Adrenal gland (tissue), 12 donors: ENCODE results near the gene MAP4K3. TPM values are rescaled to one million over a fixed set of nuclear protein-coding genes. Genes with fewer than 3 reads are reported as not detected.

Source experiments
- DNase-seq, 7 donors: peaks; one replicate each; pipeline ENCODE4 v3.0.0-alpha.2; 2019 to 2020
- H3K27ac ChIP-seq, 5 donors: fragments of 200-600 bp; sonication (generic) in 4 of 5; 1 replicate in 3 of 5; 2 replicates in 2 of 5; pipeline versions ENCODE4 v1.5.1 to v1.8.0; 2016 to 2020; ENCODE audit warnings: mild to moderate bottlenecking in 1 of 5
- H3K27me3 ChIP-seq: fragments of 200-600 bp; 2 replicates; pipeline ENCODE4 v1.8.0; 2021
- H3K36me3 ChIP-seq, 2 donors: fragments of 200-600 bp; replicated peaks in 1 of 2; 1 replicate in 1 of 2; 2 replicates in 1 of 2; pipeline versions ENCODE4 v1.5.1 to v1.8.0; 2018 to 2022
- H3K4me1 ChIP-seq, 2 donors: fragments of 200-600 bp; replicated peaks in 1 of 2; 1 replicate in 1 of 2; 2 replicates in 1 of 2; pipeline versions ENCODE4 v1.5.1 to v1.8.0; 2018 to 2021
- H3K4me3 ChIP-seq, 4 donors: fragments of 200-600 bp; sonication (generic) in 3 of 4; one replicate each; pipeline ENCODE4 v1.5.1; 2016 to 2018
- H3K9me3 ChIP-seq, 3 donors: fragments of 200-600 bp; sonication (generic) in 1 of 3; replicated peaks in 1 of 3; 1 replicate in 2 of 3; 2 replicates in 1 of 3; pipeline versions ENCODE4 v1.5.1 to v1.8.0; 2016 to 2021
- POLR2A ChIP-seq, 2 donors: fragments of 450-650 bp; IDR thresholded peaks; one replicate each; pipeline ENCODE4 v1.6.1; 2017; ENCODE audit warnings: antibody characterized with exemption in 2 of 2, mild to moderate bottlenecking in 2 of 2, moderate library complexity in 1 of 2
- WGBS, 4 donors: extraction: QIAGEN DNeasy Blood & Tissue Kit in 2 of 4; methylation state at CpG; one replicate each; pipeline versions ENCODE4 v1.1.5 to v1.1.7; 2013 to 2017; 5-methylcytosine and 5-hydroxymethylcytosine counted together
- intact Hi-C, 2 donors: fragments of 100-400 bp; cut with DNase I; formaldehyde crosslinking; loops; one replicate each; pipeline versions ENCODE4 v1.14.1 to v1.15.0; 2022 to 2023
- polyA plus RNA-seq, 3 donors: library from polyadenylated mRNA; stranded (reverse); fragments of 200-250 nt in 2 of 3; fragments of 350-450 nt in 1 of 3; fragmentation: Illumina TruSeq in 1 of 3; extraction: RNeasy Lipid Tissue Mini Kit (QIAGEN cat#74804) in 1 of 3; gene quantifications; one replicate each; pipeline ENCODE4 v1.2.3, GENCODE V29; 2013 to 2014
- total RNA-seq, 9 donors: library from RNA; depleted of rRNA in 4 of 9; stranded (reverse); fragments of >200 nt in 4 of 9; fragments of 120-200 nt in 1 of 9; fragmentation: NEBNext Ultra II Directional in 1 of 9; extraction: Animal tissue kit (Norgen Biotek cat#: 25700) in 1 of 9; gene quantifications; one replicate each; pipeline versions ENCODE4 v1.1.0 to v1.2.4, GENCODE V29; 2013 to 2023
- TF ChIP-seq, protein P1 (sequence below), 6 experiments: fragments of 450-650 bp in 4 of 6; fragments of 200-600 bp in 2 of 6; sonication (generic) in 1 of 6; IDR thresholded peaks; 1 replicate in 5 of 6; 2 replicates in 1 of 6; pipeline versions ENCODE4 v1.5.1 to v1.8.0; 2016 to 2021; ENCODE audit warnings: antibody characterized with exemption in 6 of 6, mild to moderate bottlenecking in 2 of 6, moderate library complexity in 1 of 6
- donor health status: healthy with polysubstance abuse.
- donor health status: Bipolar disorder and iron deficiency.
- donor health status: DM: yes; HTN: yes; CAD: no.
- donor health status: DM: no; HTN: no; CAD: no.
- donor health status: DM: no; HTN: no; CAD: no.
- donor health status: DM: yes; HTN: yes; CAD: no.

MAP4K3 gene
- total and polyA plus RNA-seq, 12 donors: 15.4 to 79.7 (median 38.8) TPM

DNA sequence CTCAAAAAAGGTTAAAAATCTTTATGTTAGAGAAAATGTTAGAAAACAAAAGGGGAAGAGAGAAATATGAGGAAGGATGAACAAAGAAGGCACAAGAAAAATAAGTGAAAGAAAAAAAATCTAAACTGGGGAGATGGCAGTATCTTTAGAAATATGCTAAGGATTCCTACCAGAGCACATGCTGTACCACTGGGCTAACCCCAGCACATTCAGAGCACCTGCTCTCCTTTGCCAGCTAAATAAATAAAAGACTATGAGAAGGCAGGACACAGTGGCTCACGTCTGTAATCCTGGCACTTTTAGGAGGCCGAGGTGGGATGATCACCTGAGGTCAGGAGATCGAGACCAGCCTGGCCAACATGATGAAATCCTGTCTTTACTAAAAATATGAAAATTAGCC, 101.2 kb downstream of the MAP4K3 start:
- no peaks in the 10 kb centered on the region for H3K4me1 ChIP-seq
- no peak for DNase-seq
- H3K4me3 ChIP-seq: no peak overlapping the region
- intact Hi-C loops: no loop called here
- H3K9me3 ChIP-seq: no peaks in the 10 kb centered on the region
- H3K27me3 ChIP-seq: no peaks in the 10 kb centered on the region
- TF ChIP-seq POLR2A (IDR thresholded peaks at IDR 0.05): no peak
- TF ChIP-seq, protein P1, sequence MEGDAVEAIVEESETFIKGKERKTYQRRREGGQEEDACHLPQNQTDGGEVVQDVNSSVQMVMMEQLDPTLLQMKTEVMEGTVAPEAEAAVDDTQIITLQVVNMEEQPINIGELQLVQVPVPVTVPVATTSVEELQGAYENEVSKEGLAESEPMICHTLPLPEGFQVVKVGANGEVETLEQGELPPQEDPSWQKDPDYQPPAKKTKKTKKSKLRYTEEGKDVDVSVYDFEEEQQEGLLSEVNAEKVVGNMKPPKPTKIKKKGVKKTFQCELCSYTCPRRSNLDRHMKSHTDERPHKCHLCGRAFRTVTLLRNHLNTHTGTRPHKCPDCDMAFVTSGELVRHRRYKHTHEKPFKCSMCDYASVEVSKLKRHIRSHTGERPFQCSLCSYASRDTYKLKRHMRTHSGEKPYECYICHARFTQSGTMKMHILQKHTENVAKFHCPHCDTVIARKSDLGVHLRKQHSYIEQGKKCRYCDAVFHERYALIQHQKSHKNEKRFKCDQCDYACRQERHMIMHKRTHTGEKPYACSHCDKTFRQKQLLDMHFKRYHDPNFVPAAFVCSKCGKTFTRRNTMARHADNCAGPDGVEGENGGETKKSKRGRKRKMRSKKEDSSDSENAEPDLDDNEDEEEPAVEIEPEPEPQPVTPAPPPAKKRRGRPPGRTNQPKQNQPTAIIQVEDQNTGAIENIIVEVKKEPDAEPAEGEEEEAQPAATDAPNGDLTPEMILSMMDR (IDR thresholded peaks at IDR 0.05): no peak
- no peak overlapping the region for H3K27ac ChIP-seq
- WGBS, 4 donors: 95 to 100% (median 97%) methylated on average over 3 of the region's 3 CpGs
- no peaks in the 10 kb centered on the region for H3K36me3 ChIP-seq

DNA sequence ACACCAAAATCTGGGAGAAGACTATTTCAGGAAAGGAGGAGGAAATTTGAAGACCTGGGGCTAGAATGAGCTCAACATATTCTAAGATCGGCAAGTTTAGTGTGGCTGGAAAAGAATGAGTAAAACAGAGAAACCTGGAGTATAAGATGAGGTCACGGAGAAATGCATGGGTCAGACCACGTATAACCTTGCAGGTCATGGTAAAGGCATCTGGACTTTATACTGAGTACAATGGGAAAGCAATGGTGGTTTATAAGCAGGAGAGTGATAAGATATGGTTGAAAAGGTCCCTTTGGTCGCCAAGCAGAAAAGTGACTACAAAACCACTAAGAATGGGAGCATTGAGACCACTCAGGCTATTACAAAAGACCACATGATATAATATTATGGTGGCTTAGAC, 102.1 kb downstream of the MAP4K3 start:
- TF ChIP-seq, protein P1 (IDR thresholded peaks at IDR 0.05): no peak
- TF ChIP-seq POLR2A (IDR thresholded peaks at IDR 0.05): no peak
- H3K4me1 ChIP-seq: no peaks in the 10 kb centered on the region
- no peak overlapping the region for H3K4me3 ChIP-seq
- 92 to 99% (median 98%) methylated on average over 4 of the region's 4 CpGs for WGBS, 4 donors
- intact Hi-C loops: no loop called here
- no peak for DNase-seq
- no peaks in the 10 kb centered on the region for H3K9me3 ChIP-seq
- H3K27me3 ChIP-seq: no peaks in the 10 kb centered on the region
- H3K27ac ChIP-seq: no peak overlapping the region
- H3K36me3 ChIP-seq: peaks cover 0 to 6% of the 10 kb centered on the region in 2 donors

DNA sequence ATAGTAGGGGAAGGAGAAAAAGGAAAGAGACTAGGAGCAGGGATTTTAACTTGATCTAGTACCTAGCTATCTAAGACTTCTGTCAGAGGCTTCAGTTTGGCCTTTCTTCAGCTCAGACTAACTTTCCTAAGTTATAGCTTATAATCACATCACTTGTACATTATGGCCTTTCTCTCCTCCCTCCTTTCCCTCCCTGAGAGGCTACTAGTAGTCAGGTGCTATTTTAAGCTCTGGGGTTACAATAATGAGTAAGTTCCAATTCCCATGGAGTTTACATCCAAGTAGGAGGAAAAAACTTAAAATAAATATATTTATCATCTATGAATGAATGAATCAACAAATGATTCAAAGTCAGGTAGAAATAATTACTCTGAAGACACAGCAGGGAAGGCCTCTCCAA, 102.6 kb downstream of the MAP4K3 start:
- intact Hi-C loops: no loop called here
- TF ChIP-seq, protein P1 (IDR thresholded peaks at IDR 0.05): no peak
- no peak for TF ChIP-seq POLR2A (IDR thresholded peaks at IDR 0.05)

DNA sequence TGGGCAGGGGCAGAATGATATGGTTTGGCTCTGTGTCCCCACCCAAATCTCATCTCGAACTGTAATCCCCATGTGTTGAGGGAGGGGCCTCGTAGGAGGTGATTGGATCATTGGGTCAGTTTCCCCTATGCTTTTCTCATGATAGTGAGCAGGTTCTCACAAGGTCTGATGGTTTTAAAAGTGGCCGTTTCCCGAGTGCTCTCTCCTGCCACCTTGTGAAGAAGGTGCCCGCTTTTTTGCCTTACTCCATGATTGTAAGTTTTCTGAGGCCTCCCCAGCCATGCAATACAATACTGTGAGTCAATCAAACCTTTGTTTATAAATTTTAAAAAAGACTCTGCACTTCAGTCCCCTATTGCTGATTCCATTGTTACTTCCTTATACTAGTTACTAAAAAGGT, 110.4 kb downstream of the MAP4K3 start:
- Histone ChIP-seq H3K9me3 (no peaks in the 10 kb centered on the region), H3K27ac (no peak overlapping the region), H3K4me1 (no peaks in the 10 kb centered on the region), H3K27me3 (no peaks in the 10 kb centered on the region), H3K36me3 (peaks cover 0 to 11% of the 10 kb centered on the region in 2 donors), H3K4me3 (no peak overlapping the region)
- WGBS, 4 donors: 88 to 98% (median 94%) methylated on average over 5 of the region's 5 CpGs
- no peak for DNase-seq
- intact Hi-C loops: no loop called here
- TF ChIP-seq, protein P1 (IDR thresholded peaks at IDR 0.05): no peak
- no peak for TF ChIP-seq POLR2A (IDR thresholded peaks at IDR 0.05)

More for the DNA sequence above, 102.6 kb downstream of the MAP4K3 start:
- H3K4me1 ChIP-seq: no peaks in the 10 kb centered on the region
- H3K36me3 ChIP-seq: peaks cover 0 to 6% of the 10 kb centered on the region in 2 donors
- no peak for DNase-seq
- no peaks in the 10 kb centered on the region for H3K27me3 ChIP-seq
- H3K9me3 ChIP-seq: no peaks in the 10 kb centered on the region
- H3K27ac ChIP-seq: no peak overlapping the region
- H3K4me3 ChIP-seq: no peak overlapping the region
